Neural cell (in vitro differentiated cells): Measurements from ENCODE around the gene RIC3.

Experiments
- CTCF ChIP-seq: fragments of 450-650 bp; IDR thresholded peaks from 2 replicates; pipeline ENCODE4 v1.5.1; 2014; ENCODE audit warnings: antibody characterized with exemption, mild to moderate bottlenecking, moderate library complexity; ENCODE audit not compliant: poor library complexity, severe bottlenecking
- EZH2 ChIP-seq: fragments of 200-600, 300-800 bp; shearing (Covaris generic), sonication (generic); IDR thresholded peaks from 2 replicates; pipeline ENCODE4 v1.6.1; 2014; ENCODE audit warnings: antibody characterized with exemption, low read length, borderline replicate concordance, mild to moderate bottlenecking; ENCODE audit not compliant: insufficient read depth, poor library complexity, severe bottlenecking
- POLR2AphosphoS5 ChIP-seq: IDR thresholded peaks from 2 replicates; pipeline ENCODE4 v1.6.1; 2012
- TF ChIP-seq, protein P1 (sequence below): IDR thresholded peaks from 2 replicates; pipeline ENCODE4 v1.6.1; 2012; ENCODE audit warnings: borderline replicate concordance

DNA sequence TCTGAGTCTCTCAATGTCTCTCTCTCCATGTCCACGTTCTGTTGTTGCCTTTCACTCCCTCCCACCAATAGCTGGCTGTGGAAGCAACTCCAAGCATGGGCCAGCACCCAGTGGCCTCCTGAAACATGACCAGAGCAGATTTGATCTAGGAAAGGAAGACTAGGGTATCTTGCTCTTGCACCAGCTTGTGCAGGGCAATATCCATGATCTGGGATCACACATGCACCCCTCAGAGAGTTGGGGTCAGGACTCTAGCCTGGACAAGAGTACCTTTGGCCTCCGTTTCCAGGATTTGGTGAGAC, 34.5 kb upstream of the RIC3 start:
- TF ChIP-seq CTCF (no peak), EZH2 (no peak), POLR2AphosphoS5 (no peak)
- TF ChIP-seq, protein P1, sequence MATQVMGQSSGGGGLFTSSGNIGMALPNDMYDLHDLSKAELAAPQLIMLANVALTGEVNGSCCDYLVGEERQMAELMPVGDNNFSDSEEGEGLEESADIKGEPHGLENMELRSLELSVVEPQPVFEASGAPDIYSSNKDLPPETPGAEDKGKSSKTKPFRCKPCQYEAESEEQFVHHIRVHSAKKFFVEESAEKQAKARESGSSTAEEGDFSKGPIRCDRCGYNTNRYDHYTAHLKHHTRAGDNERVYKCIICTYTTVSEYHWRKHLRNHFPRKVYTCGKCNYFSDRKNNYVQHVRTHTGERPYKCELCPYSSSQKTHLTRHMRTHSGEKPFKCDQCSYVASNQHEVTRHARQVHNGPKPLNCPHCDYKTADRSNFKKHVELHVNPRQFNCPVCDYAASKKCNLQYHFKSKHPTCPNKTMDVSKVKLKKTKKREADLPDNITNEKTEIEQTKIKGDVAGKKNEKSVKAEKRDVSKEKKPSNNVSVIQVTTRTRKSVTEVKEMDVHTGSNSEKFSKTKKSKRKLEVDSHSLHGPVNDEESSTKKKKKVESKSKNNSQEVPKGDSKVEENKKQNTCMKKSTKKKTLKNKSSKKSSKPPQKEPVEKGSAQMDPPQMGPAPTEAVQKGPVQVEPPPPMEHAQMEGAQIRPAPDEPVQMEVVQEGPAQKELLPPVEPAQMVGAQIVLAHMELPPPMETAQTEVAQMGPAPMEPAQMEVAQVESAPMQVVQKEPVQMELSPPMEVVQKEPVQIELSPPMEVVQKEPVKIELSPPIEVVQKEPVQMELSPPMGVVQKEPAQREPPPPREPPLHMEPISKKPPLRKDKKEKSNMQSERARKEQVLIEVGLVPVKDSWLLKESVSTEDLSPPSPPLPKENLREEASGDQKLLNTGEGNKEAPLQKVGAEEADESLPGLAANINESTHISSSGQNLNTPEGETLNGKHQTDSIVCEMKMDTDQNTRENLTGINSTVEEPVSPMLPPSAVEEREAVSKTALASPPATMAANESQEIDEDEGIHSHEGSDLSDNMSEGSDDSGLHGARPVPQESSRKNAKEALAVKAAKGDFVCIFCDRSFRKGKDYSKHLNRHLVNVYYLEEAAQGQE: no peak
